Measurements from ENCODE around the gene HOGA1.

HOGA1 gene

DNA sequence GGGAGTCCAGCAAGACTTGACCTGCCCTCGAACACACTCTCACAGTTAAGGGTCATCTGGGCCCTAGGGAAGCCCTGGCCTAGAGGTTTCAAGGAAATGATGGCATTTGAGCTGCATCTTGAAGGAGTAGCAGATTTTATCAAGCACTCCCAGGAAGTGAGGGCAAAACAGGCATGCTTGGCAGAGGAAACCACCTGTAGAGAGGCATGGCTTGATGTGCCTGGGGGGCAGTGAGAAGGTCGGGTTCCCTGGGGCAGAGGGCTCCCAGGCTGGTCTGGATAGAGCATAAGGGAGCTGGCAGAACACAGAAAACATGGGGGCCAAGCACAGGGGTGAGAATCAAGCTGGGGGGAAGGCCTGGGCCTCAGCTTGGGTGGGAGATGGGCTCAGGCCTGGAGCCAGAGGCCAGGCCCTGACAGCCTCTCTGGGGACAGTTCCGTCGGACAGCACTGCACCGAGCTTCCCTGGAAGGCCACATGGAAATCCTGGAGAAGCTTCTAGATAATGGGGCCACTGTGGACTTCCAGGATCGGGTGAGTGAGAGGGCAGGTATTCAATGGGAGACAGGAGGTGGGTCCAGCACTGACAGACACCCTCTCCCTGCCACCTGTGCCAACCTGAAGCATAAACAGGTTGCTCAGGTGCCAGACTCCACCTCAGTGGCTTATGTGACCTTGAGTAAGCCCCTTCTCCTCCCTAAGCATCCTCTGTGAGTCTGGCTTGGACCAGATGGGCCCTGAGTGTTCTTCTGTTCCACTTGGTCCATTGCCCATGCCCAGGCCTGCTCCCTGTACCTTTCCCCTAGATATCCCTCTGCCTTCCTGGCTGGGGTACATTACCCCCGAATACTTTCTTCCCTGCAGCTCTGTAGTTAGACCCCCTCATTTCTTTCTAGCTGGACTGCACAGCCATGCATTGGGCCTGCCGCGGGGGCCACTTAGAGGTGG is 3.5 kb upstream of the HOGA1 start:
- no peak for FAIRE-seq

DNA sequence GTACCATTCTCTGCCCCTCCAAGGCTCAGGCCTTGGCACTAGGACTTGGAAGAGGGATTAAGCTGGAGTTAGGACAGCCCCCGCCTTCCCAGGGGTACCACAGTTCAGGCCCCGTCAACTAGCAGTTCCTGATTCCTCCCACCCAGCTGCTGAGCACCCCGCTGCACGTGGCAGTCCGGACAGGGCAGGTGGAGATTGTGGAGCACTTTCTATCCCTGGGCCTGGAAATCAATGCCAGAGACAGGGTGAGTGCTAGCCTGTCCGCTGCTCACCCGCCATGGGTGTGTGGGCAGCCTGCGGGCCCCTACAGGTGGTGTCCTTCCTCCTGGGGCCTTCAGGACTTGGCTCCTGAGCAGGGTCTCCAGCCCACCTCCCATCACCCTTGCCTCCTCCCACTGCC is 2.0 kb upstream of the HOGA1 start:
- no peak for FAIRE-seq

DNA sequence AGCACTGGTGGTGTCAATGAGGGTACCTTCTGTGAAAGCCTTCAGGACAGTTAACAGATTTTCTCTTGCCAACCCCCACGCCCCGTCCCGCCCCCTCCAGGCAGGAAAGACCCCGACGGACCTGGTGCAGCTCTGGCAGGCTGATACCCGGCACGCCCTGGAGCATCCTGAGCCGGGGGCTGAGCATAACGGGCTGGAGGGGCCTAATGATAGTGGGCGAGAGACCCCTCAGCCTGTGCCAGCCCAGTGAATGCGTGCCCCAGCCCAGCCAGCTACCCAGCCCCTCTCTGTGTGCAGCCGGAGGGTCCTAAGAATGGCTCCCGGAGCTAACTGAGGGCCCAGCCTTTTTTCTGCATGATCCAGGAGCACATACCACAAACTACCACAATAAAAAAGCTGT is 713 bp upstream of the HOGA1 start:
- FAIRE-seq = no peak

DNA sequence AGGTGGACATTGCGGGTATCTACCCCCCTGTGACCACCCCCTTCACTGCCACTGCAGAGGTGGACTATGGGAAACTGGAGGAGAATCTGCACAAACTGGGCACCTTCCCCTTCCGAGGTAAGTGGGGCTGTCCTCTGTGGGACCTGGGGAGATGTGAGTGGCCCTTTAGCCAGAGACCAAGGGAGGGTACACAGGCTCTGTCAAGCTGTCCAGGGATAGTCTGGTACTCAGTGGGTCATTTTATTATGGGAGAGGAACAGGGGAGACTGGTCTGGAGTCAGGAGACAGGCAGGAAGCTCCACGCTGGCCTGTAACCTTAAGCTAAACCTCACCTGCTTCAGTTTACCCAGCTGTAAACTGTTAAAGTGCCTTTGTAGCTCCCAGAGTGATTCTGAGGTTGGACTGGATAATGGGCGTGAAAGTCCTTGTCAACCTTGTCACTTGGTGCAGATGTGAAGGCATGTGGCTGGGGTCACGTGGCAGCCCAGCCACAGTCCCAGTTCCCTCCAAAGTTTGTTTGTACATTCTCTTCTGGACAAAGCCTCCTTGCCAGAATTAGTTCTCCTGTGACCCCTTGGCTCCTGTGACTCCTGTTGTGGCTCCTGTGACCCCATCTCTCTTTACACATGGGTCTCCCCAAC is 729 bp downstream of the HOGA1 start:
- no peak for FAIRE-seq

DNA sequence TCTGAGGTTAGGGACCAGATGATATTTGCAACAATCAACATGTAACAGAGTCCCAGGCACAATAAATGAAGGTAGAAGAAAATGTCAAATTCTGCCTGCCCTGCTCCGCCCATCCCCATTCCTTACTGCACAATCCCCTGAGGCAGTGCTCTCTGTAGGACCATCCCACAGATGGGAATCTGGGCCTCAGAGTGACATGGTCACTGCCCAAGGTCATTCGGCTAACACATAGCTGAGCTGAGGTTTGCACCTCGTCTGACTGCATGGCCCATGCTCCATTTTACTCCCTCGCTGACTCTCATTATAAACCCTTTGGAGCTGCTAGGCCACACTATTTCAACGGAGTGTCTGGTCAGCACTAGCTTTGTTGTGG is 1.2 kb downstream of the HOGA1 start:
- FAIRE-seq = no peak

DNA sequence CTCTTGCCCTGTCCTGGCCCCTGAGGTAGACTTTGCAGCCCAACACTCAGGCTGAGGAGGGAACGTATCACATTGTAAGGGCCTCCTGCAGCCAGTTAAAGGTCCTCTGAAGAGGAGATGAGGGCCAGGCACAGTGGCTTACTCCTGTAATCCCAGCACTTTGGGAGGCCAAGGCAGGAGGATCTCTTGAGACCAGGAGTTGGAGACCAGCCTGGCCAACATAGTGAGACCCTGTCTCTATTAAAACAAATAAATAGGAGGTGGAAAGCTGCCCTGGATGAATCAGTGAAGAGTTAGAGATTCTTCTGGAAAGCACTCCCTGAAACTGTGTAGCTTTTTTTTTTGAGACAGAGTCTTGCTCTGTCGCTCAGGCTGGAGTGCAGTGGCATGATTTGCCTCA is 3.0 kb downstream of the HOGA1 start:
- no peak for FAIRE-seq

DNA sequence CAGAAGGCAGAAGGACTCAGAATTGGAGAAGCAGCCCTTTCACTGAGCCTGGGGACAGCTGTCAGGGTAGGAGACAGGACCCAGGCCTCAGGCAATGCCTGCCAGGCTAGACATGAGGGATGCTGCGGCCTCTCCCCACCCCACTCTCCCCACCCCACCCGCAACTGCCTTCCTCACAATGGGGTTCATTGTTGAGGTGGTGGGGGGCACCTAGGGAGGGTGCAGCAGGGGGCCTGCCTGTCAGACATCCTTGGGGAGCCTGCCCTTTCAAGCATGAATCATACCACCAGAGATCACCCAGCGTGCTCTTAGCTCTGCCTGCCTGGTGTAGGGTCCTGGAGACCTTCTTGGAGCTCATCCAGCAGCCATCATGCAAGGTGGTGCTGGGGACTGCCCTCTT is 5.3 kb downstream of the HOGA1 start, which contains the start of gene C10orf62:
TSS of gene C10orf62 (plus strand) at position 243 of the 400 bp plus-strand sequence. CDS start 177 bp downstream, outside the sequence.
- no peak for FAIRE-seq

DNA sequence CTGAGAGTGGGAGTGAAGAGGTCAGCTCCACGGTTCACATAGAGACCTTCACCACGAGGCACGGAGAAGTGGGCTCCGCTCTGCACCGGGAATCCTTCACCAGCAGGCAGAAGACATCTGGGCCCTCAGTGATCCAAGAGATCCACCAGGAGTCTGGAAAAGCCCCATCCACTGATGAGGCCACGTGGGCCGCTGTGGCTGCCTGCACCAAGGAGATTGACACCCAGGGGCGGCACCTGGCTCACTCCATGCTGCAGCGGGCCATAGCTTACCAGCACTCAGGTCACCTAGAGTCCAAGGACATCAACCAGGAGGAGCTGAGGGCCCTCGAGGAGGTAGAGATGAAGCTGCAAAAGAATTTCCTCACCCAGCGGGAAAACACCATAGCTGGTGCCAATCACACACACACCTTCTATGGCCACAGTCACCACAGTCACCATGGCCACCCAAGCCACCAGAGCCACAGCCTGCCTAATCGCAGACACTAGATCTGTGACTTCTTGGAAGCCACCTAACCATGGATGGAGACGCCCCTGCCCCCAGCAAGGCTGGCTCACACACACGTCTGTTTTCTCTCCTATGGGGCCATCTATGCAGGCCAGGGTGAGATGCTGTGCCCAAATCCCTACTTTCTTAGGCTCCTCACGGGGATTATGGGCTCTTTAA is 6.0 kb downstream of the HOGA1 start:
- FAIRE-seq = no peak

DNA sequence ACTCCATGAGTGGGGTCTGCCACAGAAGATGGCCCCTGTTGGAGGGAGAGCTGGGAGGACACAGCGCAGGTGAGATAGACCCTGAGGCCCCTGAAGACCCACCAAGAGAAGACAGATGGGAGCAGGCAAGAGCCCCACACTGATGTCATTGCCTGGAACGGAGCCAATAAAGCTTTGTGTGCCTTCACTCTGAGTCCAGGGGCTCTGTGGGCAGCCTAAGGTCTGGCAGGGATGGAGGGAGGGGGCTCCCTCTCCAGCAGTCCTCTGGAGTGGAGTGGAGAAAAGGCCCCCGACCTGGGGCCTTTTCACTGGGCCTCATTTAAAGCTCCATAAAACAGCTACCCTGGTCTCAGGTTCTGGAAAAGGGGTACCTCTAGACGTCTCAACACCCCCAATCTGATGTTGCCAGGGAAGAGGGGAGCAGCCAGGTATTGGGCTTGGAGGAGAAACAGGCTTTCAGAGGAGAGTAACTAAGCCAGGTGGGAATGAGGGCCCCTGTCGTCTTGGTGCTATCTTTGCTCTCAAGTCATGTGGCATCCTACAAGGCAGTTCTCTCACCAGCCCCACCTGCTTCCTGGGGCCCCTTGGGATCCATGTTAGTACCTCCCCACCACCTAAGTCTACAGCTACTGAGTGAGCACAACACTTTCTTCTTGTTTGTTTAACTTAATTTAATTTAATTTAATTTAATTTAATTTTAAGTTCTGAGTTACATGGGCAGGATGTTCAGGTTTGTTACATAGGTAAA is 6.7 kb downstream of the HOGA1 start:
- no peak for FAIRE-seq

DNA sequence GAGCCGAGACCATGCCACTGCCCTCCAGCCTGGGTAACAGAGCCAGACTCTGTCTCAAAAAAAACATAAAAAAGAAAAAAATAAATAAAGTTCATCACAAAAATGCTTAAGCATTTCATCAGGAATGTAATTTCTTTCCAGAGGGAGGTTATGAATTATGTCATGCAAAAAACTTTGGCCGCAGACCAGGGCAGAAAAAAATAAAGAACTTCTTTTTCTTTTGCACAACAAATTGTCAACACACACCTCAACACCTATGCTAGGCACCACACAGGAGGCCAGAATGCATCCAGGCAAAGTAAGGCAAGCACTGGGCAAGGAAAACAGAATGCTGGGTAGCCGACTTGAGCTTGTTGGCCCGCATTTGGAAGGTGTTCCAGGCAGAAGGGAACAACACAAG is 9.2 kb downstream of the HOGA1 start:
- no peak for FAIRE-seq

DNA sequence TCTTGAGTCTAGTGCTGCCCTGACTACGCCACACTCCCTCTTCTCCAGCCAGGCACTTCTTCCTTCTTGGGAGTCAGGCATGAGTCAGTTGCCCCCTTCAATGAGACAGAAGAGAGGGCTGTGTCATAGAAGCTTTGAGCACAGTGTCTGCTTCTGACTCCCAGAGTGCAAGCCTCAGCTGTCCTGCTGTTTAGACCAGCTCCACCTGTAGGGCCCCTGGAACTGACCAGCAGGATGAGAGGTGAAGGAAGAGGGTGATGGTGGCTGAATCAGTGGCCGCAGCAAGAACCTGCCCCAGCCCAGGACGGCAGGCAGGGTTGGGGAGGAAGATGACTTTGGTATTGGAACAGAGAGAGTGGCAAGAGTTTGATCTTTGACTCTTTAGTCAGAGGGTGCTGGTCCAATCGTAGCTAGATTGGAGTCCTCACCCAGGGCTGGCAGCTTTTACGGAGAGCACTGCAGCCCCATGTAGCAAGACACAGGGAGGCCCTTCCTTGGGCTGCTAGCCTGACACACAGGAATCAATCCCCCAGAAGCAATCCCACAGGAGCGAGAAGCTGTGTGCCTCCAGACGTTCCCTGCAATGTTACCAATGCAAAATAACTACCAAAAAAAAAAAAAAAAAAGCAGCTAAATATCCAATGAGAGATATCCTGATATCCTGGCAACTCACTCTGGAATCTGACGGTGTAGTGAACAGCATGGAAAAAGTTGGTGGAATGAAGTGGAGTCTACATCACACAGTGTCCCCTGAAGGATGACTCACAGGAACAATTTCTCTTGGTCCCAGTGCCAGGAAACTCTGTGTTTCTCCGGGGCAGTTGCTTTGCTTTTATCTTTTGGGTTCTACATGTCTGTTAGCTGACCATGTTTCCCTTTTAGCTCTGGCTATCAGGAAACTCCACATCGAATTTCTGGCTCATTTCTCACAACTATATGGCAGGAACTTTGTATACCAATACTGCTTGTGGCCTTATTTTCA is 12.2 kb downstream of the HOGA1 start:
- FAIRE-seq = no peak

DNA sequence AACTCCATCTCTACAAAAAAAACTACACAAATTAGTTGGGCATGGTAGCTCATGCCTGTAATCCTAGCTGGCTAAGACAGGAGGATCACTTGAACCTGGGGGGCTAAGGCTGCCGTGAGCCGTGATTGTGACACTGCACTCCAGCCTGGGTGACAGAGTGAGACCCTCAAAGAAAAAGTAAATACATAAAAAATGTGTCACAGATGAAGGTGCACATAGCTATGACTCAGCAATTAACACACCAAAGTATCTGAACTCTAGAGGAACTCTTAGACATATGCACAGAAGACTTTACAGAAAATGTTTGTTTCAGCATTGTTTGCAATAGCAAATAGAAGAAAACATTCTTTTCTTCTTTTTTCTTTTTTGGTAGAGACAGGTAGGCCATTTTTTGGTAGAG is 13.6 kb downstream of the HOGA1 start:
- FAIRE-seq = no peak

DNA sequence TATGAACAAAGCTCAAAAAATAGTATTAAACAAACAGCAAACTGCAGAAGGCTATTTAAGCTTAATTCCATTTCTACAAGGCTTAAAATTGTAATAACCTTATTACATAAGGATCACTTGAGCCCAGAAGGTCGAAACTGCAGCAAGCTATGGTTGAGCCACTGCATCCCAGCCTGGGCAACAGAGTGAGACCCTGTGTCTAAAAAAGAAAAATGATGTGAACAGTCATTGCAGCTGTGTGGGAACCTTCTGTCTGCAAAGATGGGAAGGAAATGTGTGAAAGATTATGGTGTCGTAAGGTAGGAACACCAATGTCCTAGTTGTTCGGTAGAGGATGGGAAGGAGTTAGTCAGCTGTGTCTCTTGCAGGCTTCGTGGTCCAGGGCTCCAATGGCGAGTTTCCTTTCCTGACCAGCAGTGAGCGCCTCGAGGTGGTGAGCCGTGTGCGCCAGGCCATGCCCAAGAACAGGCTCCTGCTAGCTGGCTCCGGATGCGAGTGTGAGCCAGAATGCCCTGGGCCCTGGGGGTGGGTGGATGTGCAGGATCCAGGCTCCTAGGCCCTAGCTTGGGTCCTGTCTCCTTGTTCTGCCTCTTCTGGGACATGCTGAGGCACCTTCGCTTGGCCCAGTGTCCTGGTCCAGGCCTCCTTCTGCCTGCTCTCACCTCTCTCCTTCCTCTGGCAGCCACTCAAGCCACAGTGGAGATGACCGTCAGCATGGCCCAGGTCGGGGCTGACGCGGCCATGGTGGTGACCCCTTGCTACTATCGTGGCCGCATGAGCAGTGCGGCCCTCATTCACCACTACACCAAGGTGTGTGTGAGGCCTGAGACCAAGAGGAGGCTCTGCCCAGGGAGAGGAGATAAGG is 14.4 kb downstream of the HOGA1 start:
- FAIRE-seq = no peak

DNA sequence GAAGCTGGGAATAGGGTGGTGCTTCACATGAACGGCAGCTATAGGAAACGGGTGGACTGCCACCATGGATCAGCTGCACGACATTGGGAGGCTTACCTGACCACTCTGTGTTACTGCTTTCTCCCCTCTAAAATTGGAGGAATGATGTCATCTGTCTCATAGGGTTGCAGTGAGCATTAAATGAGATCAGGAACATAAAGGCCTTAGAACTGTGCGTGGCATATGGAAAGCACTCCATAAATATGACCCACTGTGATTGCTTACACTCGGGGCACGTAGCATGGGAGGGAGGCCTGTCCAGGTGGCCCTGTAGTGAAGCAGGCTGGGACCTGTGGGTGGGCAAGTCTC is 15.1 kb downstream of the HOGA1 start:
- FAIRE-seq = no peak

DNA sequence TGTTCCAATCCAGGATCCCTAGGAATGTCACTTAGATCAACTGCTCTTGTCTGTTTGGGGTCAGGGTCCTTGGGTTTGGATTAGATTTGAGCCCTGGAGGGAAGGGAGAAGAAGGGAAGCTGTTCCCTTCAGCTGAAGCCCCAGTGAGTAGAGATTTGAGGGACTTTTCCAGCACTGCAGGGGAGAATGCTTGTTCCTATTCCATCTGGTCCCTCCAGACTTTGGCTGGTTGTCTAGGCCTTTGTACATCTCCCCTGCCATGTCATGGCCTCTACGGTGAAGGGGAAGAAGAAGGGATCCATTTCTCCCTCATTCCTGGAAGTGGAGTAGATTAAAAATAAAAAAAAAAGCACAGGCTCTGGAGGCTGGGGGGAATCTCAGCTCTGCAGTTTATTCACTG is 16.4 kb downstream of the HOGA1 start:
- no peak for FAIRE-seq

DNA sequence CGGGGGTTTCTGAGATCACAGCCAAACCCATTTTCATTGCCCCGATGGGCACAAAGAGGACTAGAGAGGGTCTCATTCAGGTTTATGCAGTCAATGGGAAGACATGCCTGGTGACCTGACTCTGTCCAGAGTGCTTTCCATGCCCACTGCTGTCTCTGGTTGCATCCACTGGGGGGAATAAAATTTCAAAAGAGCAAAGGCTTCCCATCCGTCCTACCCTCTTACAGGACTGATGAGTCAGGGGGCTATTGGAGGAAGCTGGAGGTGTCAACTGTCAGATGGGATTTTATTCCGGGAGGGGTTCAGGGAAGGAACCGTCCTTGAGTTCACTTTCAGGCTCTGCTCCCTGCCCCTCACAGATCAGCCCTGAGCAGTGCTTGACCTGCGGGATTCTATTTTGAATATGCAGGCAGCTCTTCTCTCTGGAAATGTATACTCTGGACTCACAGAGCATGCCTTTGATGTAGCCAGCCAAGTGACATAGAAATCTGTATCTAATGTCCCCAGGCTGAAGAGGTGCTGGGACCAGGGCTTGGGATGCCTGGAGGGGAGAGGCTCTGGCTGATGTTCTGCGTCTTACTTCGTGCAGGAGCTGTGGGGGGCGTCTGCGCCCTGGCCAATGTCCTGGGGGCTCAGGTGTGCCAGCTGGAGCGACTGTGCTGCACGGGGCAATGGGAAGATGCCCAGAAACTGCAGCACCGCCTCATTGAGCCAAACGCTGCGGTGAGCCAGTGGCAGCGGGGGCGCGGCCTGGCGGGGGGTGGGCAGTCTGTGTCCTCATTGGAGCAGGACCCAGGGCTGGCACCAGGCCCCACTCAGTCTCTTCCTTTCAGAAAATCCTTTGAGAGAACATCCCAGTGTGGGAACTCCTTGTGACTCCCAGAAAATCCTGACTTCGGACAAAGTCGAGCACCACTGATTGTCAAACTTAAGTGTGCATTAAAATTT is 17.4 kb downstream of the HOGA1 start:
- no peak for FAIRE-seq

DNA sequence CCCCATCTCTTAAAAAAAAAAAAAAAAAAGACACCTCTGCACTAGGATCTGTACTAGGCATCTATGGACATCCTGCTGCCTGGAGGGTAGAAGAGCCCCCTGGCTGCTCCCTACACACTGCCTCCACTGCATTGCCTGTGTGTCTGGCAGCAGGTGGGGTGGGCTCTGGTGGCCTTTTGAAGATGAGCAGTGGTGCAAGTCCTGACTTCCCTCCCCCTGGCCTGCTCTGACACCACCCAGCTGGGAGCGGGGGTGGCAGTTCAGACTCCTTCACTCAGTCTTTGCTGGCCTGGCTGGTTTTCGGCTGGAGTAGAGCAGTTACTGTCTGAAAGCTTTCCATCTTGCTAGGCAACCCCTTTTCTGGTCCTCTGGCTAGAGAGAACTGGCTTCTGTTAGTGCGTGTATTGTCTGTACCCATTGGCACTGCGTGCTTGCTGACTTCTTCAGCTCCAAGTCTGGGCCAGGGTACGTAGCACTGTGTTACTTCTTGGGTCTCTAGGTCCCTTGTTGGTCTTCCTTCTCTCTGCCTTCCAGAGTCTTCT is 23.0 kb downstream of the HOGA1 start:
- no peak for FAIRE-seq

DNA sequence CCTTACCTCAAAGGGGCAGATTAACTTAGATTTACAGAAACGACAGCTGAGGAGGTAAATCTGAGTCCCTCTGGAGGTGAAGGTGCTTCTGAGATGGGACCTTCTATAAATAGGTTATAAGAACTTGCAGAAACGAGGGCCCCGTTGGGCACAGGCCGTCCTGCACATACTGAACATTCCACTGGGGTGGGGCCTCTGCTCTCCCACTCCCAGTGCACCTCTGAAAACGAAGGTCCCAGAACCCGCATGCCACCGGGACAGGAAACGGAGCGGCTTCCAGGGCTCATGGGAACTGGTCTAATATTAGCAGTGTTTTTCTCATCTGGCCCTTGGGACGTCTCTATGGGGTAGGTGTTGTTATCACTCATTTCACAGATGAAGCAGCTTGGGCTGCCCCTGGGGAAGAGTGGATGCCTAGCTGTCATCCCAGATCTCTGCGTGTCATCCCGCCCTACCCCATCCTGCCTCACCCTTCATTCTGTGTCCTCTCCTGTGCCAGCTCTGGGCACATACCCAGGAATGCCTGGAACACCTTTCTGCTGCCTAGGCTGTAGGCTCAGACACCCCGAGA is 24.9 kb downstream of the HOGA1 start:
- FAIRE-seq = no peak

DNA sequence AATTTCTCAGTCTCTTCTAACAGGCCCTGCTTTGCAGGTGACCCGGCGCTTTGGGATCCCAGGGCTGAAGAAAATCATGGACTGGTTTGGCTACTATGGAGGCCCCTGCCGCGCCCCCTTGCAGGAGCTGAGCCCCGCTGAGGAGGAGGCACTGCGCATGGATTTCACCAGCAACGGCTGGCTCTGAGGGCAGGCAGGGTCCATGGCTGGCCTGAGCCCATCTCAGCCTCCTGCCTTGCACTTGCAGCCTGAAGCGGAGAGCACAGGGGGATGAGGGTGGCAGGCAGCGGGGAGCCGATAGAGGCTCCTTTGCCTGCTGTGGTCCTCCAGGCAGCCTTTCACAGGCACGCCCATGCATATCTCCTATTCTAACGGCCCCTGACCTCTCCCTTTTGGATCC is 27.3 kb downstream of the HOGA1 start:
- no peak for FAIRE-seq

All from islet of Langerhans (tissue), 1 donor.